ENCODE data around the gene FAM9B. TPM values are rescaled to one million over a fixed set of nuclear protein-coding genes. Genes with fewer than 3 reads are reported as not detected.

Gene FAM9B
- total RNA-seq = not detected in 2 replicates

DNA sequence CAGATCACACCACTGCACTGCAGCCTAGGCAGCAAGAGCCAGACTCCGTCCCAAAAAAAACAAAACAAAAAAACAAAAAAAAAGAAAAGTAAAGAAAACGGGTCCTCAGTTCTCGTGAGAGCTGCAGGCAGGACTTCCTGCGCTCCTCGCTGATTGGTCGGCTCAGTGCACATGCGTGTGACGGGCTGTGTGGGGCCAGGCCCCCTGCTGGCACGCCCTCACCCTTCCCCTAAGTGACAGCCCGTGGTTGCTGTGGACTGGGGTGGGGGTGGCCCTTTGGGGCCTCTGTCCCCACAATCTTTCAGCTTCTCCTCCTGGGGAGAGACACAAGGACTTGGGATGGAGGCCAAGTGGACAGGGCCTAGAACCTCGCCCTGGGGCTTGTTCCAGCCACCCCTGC, at the start of gene FAM9B:
Gene FAM9B (minus strand): TSS at position 139 of the 400 bp plus-strand sequence. CDS start 1,141 bp downstream, outside the sequence.

Other genes with a start within 250 kb of the FAM9B start
- gene FAM9A, start 232.7 kb downstream of the FAM9B start, total RNA-seq = not detected in 2 replicates